GM21786 (cell line): ENCODE measurements around the gene NUDCD3.
A peak's percentile ranks its signal among the peaks of the same experiment; 100 is the strongest.

Source experiments
- ATAC-seq: cut with Tn5 transposase; IDR thresholded peaks from one replicate; pipeline ENCODE4 v1.9.1; 2021; ENCODE audit not compliant: unreplicated experiment

NUDCD3 gene

DNA sequence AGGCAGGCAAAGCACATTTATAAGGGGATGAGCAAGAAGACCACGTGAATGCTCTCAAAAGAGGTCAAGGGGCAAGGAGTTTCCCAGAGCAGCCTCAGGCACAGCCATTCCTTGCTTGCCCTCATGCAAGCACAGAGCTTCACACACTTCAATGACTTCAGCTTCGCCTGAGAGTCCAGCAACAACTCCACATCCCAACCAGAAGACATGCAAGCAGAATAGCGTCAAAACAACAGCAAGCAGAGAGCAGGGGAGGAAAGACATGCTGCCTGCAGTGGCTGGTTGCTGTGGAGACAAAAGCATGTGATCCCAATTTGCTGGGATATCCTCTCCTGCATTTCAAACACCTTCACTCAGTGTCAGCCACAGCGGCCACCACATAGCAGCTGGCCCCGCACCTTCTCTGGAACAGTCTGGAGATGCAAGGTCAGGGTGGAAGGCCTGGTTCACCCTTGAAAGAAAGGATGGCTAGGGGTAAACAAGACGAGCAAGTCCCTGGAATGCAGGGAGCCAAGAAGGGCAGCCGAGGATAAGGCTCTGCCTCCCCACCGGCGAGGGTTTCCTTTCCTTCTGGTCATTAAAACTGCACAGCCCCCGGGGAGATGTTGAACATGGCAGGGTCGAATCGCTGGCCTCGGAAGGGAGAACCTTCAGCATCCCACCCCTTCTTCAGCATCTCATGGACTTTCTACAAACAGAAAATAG is 104.9 kb downstream of the NUDCD3 start:
- ATAC-seq, result no peak

DNA sequence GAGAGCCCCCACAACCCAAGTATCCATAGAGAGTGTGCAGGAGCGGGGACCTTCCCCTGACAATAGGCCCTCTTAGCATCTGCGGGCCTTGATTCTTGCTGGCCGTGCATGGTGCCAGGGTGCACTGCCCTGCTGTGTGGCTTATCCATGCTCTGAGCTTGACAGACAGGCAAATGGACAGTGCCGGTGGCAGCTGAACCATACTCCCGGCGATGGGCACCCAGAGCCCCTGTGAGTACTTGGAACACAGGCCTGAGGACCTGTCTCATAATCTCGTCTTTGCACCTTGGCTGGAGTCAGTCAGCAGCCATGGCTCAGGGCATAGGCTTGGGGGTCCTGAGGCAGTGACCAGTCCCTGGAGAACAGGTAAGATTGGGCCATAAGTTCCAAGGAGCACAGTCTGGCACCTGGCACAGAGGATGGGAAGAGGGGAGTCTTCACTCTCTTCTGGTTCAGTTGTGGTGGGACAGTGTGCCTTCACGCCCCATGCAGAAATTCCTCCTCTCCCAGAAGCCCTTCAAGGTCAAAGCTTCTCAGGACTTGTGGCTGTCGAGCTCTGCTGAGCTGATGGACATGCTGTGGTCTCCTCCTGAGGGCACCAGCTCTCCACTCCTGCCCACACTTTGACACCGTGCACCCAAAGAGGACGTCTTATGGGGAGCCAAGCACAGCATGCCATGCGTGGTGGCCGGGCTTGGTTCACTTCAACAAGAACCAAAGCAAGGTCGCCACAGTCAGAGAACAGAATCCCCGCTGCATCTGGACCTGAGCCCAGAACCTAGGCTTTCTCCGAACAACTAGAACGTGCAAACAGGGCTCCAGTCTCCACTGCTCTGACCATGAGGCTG is 105.6 kb downstream of the NUDCD3 start:
- no peak for ATAC-seq

DNA sequence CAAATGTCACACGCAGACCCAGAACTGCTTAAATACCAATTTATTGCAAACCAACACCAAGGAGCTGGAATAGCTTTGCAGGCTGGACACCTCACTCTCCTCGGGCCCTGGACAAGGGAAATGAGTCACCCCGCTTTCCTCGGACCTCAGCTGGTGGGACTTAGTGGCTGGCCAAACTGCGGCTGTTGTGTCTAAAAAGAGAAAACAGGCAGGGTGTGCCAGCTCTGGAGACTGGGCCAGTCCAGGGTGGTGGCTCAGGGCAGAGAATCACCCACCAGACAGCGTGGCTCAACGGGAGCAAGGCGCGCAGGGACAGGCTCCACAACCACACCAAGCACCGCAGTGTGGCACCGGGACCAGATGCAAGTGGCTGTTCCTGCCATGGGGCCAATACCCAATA is 106.9 kb downstream of the NUDCD3 start:
- no peak for ATAC-seq

DNA sequence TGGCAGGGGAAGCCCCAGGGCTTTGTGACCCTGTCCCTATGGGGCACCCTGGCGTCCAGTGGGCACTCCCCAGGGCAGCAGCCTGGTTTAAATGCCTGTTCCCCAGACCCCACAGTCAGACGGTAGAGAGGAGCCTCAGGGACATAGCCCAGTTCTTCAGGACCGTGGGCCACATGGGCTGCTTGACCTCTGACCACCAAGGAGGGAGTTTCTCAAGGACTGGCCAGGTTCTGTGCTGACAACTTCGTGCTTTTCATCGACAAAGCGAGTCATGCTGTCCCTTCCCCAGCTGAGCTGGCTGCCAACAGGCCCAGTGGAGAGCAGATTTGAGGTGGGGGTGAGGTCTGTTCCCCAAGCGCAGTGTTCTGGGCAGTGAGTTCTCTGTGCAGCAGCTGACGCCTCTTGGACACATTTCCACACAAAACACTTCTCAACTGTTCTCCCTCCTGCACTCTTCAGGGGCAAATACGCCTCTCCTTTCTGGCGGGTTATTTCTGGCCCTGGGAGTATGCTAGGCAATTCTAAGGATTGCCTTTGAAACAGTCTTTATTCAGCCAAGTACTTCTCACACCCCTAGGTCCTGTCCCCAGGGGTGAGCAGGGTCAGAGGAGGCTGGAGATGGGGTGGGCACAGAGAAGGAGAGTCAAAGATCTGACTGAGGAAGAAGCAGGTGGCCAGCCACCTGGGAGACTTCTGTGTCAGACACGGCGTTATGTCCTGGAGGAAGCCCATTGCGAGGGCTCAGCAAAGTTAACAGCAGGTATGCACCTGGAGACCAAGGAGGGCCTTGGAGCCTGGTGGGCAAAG is 107.8 kb downstream of the NUDCD3 start:
- no peak for ATAC-seq

DNA sequence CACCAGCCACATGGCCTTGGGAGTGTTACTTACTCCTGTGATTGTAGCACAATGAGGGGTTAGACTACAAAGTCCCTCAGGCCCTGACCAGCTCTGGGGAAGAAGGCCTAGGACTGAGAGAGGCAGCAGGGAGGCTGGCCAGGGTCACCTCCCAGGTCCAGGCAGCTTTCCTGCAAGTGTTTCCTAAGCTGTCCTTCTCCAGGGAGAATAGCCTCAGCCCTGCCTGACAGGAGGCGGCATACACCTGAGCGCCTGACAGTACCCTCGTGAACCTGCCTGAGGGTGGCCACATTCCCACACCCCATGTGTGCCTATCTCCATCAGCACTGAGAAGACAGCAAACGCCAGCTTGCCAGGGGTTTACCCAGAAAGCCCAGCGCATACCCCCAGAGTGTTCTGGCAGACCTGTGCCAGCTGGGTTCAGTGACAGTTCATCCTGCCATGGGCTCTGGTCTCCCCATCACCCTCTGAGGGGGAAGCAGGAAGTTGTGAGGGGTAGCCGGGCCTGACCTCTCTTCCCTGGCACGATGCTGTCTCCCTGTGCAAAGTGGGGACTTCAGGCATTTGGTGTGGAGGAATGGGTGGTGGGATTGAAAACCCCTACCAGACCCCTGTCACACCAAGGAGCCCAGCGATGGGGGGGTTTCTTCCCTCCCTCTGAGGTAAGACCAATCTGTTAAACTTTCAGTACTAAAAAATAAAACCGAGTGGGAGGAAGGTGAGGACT is 108.8 kb downstream of the NUDCD3 start:
- ATAC-seq, result no peak

DNA sequence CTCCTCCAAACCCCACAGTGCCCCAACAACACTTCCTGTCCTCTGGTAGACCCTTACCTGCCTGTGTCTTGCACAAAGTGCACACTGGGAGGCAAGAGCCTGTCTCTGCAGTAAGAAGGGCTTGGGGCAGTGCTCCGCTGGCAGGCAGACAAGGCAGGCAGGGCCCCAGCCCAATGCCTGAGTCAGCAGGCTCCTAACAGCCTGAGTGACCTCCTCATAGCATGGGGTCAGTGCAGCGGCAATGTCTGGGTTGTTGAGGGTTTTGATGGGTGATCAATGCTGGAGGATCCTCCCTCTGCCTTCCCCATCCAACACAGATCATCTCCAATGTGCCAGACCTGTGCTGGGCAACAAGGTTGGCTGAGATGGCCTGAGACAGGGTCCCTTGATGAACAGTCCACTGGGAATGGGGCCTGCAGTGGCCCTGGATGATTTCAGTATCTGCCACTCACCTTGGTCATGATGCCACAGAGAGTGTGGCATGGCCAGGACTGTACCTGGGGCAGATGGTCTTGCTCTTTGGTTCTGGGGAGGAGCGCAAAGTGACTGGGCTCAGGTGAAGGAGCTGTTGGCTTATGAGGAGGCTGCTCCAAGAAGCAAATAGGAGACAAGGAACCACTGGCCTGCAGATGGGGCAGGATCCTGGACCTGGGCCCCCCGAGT is 109.5 kb downstream of the NUDCD3 start:
- ATAC-seq, result no peak

DNA sequence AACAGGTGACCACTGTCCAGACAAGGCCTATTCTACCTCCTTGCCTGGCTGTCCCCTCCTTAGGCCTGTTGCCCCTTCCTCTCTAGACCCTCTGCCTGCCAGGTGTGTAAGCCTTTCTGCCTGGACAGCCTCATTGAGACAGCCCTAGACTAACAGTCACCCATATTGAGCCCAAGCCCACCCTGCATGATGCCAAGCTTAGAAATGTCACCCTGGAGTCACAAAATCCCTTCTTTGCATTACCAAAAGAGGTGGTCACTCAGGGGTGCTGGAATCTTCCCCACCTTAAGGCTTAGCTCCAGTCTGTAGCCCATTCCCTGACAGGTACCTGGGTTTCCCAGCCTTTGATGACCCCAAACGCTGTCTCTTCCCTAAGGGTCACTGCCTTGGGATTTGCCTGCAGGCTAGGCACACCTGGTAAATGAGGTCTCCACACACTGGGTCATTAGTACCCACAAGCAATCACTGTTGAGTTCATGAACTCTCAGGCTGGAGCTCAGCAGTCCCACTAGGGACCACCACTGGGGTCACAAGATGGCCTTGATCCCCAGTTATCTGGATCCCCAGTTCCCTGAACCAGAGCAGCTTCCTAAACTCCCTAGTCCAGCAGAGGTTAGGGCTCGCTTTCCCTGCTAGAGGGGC is 110.1 kb downstream of the NUDCD3 start:
- no peak for ATAC-seq

DNA sequence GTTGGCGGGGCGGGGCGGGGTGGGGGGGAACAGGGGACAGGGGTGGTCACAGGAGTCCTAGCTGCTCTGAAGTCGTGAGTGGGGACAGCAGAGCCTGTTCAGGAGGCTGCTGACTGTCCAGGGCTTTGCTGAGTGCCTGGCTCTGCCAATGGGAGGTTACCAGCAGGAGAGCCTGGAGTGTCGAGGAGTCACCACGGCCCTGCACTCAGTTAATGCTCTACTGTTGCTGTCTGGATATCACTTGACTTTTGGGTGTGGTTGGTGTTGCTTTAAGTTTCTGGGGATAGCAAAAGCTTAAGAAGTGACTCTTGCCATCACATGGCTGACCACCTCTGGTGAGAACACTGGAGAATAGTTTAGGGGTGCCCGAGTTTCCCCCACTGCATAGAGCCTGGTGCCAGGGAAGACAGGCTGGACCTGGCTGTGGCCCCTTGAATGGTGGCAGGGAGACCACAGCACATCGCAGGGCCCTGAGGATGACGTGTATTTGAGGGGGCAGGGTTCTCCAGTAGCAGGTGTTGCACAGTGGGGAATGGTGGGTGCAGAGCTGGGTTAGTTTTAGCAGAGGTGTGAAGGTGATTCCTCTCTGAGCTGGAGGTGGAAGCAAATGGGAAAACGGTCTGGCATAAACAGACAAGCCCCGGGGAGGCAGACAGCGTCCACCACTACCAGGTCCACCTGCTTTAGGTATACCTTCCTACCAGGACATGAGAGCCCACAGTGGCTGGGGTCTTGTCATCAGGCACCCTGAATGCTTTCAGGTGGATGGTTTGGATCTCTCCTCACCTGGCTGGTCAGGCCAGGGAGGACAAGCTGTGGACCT is 110.9 kb downstream of the NUDCD3 start:
- no peak for ATAC-seq

DNA sequence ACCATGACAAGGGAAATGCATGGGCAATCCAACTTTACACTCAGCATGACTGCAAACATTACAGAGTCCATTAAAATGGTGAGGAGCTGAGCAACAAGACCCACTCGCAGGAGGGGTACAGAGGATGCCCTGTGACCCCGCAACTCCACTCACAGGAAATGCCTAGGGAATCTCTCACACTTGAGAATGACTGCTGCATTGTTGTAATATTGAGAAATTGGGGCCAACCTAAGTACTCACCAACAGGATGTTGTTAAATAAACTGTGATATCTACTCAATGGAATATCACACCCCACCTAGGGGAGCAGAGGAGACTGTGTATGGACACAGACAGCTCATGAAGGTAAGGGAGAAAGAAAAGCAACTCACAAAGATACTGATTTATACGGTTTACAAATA is 111.7 kb downstream of the NUDCD3 start:
- ATAC-seq, result no peak

DNA sequence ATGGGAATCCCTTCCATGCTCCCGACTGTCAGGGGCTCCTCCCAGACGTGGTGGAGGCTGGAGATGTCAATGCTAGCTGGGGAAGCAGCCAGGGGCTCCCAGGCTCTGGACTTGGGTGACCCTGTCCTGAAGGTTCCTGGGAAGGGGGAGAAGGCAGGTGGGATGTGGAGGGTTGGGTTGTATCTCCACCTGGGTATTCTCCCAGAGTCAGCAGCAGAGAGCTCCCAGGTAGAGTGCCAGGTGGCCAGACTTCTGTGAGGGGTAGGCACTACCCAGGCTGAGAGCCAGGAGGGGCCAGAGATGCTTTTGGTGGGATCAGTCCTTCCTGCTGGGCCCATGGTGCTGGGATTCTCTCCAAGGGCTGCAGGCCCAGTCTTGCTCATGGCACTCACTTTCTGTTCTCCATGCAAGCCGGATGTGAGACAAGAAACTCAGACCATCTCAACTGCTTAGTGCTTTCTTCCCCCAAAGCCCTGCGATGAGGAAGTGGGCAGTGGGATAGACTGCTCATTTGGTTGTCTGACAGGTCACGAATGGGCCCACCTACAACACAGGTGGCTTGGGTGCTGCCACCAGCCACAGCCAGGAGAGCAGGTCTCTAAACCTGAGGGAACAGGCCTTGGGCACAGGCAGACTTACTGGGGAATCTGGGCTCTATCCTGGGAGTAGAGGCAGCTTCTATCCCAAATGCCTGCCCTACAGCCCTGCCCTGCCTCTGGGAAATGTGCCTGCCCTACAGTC is 112.6 kb downstream of the NUDCD3 start:
- peak; percentile 84 for ATAC-seq

DNA sequence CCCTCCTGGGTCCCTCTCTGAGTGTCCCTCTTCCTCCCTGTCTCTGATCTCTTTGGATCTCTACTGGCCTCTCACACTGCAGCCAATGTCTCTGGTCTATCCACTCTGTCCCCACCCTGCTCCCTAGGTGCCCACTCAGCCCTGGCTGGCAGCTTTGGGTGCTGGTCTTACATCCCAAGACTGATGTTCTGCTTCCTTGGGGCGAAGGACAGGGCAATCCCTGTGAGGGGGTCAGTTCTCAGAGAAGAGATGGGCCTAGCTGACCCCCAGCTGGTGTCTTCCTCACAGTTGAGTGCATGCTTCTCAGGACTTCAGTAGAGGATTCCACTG is 113.4 kb downstream of the NUDCD3 start:
- ATAC-seq, result no peak

DNA sequence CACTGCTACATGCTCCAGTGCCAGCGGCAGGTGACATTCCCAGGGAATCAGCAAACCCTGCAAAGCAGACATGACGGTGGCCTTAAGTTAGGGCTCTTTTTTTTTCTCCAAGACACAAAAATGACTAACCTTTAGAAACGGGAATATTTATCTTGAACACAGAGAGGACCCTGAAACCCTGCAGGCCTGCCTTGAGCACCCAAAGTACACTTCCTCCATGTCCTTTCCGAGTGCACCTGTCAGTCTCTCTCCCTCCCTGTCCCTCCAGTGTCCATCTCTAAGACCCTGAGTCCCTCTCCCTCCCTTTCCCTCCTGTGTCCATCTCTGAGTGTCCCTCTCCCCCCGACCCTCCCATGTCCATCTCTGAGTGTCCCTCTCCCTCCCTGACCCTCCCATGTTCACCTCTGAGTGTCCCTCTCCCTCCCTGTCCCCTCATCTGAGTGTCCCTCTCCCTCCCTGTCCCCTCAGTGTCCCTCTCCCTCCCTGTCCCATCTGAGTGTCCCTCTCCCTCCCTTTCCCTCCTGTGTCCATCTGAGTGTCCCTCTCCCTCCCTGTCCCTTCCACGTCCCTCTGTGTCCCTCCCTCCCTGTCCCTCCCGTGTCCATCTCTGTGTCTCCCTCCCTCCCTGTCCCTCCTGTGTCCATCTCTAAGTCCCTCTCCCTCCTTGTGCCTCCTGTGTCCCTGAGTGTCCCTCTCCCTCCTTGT is 113.9 kb downstream of the NUDCD3 start:
- ATAC-seq, result no peak

DNA sequence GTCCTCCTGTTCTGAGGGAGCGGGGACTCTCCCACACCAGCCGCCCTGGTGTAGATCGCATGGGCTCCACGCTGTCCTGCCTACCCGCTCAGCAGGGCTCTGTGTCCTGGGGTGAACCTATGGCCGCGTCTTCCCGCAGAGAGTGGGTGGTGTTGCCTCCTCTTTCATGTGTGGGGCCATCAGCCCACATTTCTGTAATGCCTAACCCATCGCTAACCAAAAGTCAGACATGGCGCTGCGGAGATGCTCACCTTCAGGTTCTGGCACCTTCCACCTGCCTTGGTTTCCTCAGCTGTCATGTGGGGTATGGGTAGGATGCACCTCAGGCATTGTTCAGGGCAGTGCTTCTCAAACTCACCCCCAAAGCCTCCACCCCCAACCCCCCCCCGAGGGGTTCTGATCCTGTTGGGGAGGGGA is 114.5 kb downstream of the NUDCD3 start:
- no peak for ATAC-seq

DNA sequence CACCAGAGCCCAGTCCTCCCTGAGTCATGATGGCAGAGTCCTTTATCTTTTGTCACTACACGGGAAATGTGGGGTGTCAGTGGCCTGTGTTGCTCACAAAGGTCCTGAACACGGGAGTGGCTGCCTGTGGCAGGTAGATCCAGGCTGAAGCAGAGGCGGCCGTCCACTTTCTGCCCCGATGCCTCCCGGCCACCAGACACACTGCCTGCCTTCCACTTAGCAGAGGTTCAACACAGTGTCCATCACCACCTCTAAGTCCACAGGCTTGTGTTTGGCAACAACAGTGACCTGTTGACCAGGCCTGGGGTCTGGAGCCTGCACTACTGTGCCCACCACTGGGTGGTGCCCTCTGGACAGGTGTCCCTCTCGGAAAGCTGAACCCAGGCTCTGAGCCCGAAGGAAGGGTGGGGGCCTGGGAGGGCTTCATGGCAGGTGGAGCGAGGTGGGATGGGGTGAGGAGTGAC is 115.2 kb downstream of the NUDCD3 start:
- ATAC-seq, result no peak

DNA sequence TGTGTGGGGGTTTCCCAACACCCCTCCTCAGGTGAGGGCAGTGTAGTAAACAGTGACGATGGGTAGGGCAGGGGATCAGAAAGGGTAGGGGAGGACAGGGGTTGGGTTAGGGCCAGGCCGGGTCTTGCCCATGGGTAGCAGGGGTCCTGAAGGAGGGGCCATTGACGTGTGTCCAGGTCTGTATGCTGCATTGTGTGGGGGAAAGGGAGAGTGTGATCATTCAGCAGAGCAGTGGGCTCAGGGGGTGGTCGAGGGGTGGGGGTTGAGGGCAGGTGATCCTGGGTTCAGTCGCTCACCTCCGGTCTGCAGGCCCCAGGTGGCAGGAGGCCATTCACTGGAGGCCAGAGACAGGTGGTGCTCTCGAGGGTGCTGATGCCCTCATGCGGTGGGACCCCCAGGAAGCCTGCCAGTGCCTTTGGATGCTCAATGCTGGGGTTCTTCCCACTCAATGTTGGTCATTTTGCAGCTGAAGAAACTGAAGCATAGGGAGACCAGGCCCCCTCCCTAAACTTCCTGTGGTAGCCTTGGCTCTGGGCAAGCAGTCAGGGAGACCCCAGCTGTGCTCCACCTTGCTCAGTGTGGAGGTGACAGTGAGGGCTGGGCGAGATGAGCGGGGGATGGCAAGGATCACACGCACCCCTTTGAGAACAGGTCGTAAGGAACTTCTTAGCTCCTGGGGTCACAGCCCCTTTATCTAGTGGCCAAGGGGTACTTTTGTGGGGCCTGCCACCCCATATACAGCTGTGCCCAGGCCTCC is 116.3 kb downstream of the NUDCD3 start:
- no peak for ATAC-seq

DNA sequence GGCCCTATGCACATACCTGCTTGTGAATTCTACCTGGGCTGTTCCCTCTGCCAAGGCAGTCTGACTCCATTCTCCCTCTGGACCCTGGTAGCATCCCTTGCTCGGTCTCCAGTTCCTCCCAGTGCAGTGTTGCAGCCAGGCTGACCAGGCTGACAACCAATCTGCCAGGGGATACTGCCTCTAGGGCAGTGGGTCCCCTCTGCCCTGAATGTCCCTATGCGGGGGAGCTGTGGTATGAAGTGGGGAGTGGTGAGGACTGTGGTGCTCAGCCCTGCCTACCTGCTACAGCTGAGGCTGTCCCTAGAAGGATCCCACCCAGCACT is 117.1 kb downstream of the NUDCD3 start:
- no peak for ATAC-seq
